GM21786 (cell line): ENCODE measurements around the gene KCNK1.

Experiments used
- ATAC-seq: cut with Tn5 transposase; IDR thresholded peaks from one replicate; pipeline ENCODE4 v1.9.1; 2021; ENCODE audit not compliant: unreplicated experiment

KCNK1 gene

DNA sequence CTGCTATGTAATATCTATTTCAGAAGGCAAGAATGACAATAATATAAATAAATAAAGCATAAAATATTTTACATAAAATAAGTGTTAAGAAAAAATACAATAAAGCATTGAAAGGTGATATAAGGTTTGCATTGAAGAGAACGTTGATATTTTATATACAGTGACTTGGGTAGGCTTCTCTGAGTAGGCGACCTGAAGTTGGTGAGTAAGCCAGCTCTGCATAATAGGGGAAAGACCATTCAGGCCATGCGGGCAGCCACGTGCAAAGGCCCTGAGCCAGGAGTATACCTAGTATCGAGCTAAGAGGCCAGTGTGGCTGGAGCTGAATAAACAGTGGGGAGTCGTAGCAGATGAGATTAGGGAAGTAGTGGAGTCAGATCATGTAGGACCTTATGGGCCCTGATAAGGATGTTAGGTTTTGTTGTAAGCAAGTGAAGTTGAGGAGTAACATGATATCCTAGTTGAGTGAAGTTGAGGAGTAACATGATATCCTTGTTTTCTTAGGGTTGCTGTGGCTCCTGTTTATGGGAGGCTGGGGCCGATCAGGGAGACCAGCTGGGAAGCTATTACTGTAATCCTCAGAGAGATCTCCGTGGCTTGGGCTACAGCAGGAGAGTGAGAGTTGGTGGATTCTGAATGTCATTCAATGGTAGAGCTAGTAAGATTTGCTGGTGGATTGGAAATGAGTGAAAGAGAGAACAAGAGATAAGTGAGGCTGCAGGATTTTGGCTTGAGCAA is 22.0 kb downstream of the KCNK1 start:
- no peak for ATAC-seq

- no peak for ATAC-seq
Measured at GRCh38 chr1:233636503-233636877, 22.6 kb downstream of the KCNK1 start.

DNA sequence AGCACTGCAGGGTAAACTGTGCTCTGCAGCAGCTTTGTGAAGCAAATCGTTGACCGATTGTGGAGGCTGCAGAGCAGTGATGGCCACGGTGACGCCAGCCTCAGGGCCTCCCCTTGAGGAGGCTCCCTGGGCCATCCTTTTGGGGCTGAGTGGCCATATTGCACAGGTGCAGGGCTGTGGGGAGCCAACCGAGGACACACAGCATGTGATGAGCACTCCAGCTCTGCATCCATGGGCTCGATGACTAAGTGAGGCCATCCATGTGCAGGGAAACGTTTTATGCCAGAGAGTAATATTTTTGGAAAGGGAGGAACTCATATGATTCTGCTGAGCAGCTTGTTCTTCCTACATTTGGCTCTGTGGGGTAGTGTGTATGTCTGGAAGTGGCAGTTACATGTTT is 24.6 kb downstream of the KCNK1 start:
- ATAC-seq, result no peak

DNA sequence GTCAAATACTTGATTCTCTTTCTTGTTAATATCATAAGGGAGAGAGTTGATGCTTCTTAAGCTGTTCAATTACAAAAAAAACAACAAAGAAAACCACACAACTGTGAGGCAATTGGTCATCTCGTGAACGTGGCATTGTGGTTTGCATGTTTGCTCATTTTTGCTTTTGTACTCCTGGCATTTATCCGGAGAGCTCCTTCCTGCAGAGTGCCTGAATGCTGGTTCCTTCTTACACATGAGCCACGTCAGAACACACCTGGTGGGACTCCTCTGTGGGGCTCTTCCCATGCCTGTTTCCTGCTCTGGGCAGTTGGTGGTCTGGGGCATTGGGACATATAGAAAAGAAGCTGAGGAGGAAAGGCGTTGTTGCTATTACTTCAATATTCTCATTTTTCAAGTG is 25.7 kb downstream of the KCNK1 start:
- ATAC-seq, result no peak

- no peak for ATAC-seq
Measured at GRCh38 chr1:233640179-233640578, 26.3 kb downstream of the KCNK1 start.

GRCh38 chr1:233641029-233641428 is 27.1 kb downstream of the KCNK1 start:
- ATAC-seq, result no peak

DNA sequence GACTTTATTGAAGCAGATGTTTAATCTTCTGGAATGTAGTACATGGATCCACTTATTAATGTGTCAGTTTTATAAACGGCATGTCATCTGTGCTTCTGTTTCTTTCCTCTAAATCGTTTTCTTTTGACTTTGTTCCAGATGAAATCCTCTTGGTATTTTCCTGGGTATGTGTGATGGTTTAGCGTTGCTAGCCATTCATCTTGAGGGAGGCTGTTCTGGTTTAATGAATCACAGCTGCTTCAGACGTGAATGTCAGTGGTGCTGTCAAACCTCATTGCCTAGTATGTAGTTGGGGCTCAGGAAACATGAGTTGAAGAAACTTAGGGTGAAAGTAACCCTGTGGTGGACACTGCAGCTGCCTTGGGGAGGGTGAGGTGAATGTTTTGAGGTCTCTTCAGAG is 33.2 kb downstream of the KCNK1 start:
- ATAC-seq, result no peak

- ATAC-seq, result no peak
Measured at GRCh38 chr1:233647636-233648035, 33.7 kb downstream of the KCNK1 start.

GRCh38 chr1:233651061-233651460 is 37.2 kb downstream of the KCNK1 start:
- no peak for ATAC-seq

DNA sequence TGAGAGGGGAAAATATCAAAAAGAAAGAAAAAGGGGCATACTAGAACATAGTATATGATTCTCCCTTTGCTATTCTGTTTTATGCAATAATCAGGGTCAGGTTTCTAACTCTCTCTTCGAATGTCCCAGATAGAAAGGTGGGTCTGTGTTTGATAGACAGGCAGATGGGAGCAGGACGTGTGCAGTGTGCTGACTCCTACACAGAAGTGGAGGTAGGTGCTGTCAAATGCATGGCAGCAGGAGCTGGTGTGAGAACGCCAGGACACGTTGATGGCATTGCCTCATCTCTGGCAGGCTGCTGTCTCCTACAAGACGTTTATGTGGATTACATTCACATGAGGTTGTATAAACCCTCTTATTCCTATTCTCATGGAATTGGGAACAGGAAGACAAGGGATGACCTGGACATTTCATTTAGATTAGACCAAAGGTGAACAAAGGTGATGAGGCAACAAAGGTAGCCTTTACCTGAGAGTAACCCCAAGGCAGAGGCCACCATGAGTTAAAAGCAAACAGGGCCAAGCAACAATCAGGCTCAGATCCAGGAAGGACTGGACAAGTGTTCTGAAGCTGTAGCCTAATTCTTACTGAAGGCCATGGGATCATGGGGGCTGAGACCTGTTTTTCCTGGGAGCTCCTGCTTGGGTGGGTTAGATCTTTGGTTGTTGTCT is 37.8 kb downstream of the KCNK1 start:
- ATAC-seq, result no peak

DNA sequence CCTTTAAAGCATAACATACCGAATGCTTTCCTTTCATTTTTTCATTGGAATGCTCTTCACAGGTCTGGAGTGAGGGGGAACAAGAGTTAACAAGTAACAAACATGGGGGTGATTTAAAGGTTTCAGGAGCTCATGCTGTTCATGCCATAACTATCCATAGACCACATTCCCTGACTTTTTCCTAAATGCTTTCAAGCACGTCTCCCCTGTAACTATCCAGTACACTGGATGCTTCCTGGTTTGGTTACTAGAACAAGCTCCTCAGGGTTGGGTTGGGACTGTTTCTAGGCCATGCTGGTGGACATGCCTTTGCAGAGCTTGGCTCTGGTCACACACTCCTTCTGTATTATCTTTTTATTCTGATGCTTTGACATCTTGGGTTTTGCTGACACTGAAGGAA is 38.6 kb downstream of the KCNK1 start:
- ATAC-seq, result no peak

- no peak for ATAC-seq
Measured at GRCh38 chr1:233654658-233655280, 40.9 kb downstream of the KCNK1 start.

GRCh38 chr1:233655301-233655740 is 41.4 kb downstream of the KCNK1 start:
- no peak for ATAC-seq

DNA sequence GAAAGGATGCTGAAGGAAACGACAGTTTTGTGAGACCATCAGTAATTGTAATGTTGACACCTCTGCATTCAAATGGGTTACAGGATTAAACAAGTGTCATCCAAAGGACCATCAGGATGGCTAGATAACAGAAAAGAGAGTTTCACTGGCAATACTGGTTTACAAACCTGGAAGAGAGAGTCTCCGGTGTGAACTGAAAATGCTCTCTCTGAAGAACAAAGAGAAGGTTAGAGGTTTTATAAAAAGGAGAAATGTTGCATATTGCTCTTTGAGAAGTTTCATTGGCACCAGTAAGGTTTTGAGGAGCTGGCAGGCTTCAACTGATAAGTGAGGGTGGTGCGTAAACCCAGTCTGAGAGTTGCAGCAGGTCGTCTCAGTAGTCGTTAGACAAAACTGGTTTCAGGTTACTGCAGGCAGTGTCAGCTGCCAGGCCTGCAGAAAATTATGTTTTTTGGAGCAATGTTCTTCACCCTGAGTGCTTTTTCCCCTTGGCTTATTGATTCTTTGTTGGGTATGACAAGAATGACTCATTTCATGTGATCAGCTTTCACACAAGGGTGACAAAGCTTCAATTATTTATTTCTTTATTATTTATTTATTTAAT is 42.2 kb downstream of the KCNK1 start:
- ATAC-seq, result no peak

DNA sequence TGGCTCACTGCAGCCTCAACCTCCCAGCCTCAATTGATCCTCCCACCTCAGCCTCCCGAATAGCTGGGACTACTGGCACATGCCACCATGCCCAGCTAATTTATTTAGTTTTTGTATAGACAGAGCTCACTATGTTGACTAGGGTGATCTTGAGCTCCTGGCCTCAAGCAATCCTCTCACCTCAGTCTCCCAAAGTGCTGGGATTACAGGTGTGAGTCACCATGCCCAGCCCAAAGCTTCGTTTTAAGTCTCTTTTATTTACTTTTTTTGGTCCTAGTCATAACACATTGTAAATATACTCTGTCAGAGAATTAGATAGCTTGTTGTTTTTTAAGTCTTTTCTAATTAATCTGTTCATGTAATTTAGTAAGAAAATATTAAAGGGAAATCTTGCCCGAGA is 42.8 kb downstream of the KCNK1 start:
- ATAC-seq, result no peak

DNA sequence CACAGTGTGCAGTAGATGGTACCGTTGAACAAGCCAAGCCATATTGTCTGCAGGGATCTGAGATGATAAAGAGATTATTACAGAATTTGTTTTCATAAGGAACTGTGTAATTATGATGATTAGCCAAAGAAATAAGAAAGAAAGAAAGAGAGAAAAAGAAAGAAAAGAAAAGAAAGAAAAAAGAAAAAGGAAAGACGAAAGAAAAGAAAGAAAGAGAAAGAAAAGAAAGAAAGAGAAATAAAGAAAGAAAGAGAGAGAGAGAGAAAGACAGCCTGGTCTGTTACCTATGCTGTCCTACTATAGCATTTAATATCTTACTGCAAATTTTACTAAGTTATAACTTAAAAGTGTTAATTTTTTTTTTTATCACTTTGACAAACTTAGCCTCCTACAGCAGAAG is 43.6 kb downstream of the KCNK1 start:
- no peak for ATAC-seq

DNA sequence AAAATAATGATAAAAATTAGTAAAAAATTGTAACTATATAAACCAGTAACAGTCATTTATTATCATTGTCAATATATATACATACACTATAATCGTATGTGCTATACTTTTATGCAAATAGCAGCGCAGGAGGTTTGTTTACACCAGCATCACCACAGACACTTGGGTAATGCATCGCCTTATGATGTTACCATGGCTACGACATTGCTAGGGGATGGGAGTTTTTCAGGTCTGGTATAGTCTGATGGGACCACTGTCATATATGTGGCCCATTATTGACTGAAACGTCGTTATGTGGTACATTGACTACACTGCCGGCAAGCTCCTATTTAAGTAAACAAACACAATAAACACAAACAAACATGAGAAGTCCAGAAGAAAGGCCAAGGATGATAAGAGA is 45.6 kb downstream of the KCNK1 start:
- ATAC-seq, result no peak

- ATAC-seq, result no peak
Measured at GRCh38 chr1:233661376-233662159, 47.7 kb downstream of the KCNK1 start.

GRCh38 chr1:233662575-233663304 is 48.8 kb downstream of the KCNK1 start:
- no peak for ATAC-seq

DNA sequence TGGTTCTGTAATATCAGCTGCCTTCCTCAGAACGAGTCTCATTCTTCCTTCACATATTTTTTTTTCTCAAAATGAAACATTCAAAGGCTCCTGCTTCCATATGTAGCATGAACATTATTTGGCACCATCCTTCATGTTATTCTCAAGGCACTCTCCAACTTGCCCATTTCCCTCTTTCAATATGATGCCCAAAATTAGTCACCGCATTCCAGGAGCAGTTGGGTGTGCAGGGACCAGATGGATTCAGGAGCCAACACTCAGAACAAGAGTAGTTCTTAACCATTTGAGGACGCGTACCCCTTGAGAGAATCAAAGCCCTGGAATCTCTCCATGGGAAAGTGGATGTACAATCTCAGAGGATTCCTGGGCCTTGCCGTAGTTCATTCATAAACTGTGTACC is 50.3 kb downstream of the KCNK1 start:
- no peak for ATAC-seq
